ENCODE results near the gene RNASEH2C.
A peak's percentile ranks its signal among the peaks of the same experiment; 100 is the strongest.
"Not testable (repeated sequence)": the region's sequence is repeated elsewhere in the genome, so short reads cannot be mapped to it uniquely, and the experiment has no call there.

The RNASEH2C gene

GRCh38 chr11:65716774-65717405 lies 3.7 kb downstream of the RNASEH2C start:
- no peak for DNase-seq

- no peak for DNase-seq
These were observed 4.3 kb downstream of the RNASEH2C start for GRCh38 chr11:65716302-65716701.

- DNase-seq, result no peak
These were observed 6.2 kb downstream of the RNASEH2C start for GRCh38 chr11:65714433-65714832.

GRCh38 chr11:65713212-65713969 lies 7.2 kb downstream of the RNASEH2C start:
- DNase-seq, result no peak

- no peak for DNase-seq
These were observed 7.9 kb downstream of the RNASEH2C start for GRCh38 chr11:65712633-65713076.

GRCh38 chr11:65711785-65712632 lies 8.6 kb downstream of the RNASEH2C start, which contains the start of gene KAT5:
Gene KAT5 (plus strand): TSS chr11:65712252. CDS start chr11:65712268, 16 bp downstream.
- peak; percentile 98 for DNase-seq

GRCh38 chr11:65710421-65710820 lies 10.2 kb downstream of the RNASEH2C start:
- no peak for DNase-seq

GRCh38 chr11:65709661-65710060 lies 10.9 kb downstream of the RNASEH2C start:
- no peak for DNase-seq

GRCh38 chr11:65708451-65708850 lies 12.1 kb downstream of the RNASEH2C start:
- DNase-seq, result no peak

- not testable (repeated sequence) for DNase-seq
These were observed 13.6 kb downstream of the RNASEH2C start for GRCh38 chr11:65707002-65707401.

GRCh38 chr11:65706303-65706763 lies 14.3 kb downstream of the RNASEH2C start:
- not testable (repeated sequence) for DNase-seq

- no peak for DNase-seq
These were observed 16.8 kb downstream of the RNASEH2C start for GRCh38 chr11:65703846-65704245.

GRCh38 chr11:65701686-65702085 lies 18.9 kb downstream of the RNASEH2C start:
- DNase-seq, result no peak

GRCh38 chr11:65700399-65700798 lies 20.2 kb downstream of the RNASEH2C start:
- DNase-seq, result no peak

GRCh38 chr11:65699306-65699705 lies 21.3 kb downstream of the RNASEH2C start:
- DNase-seq, result no peak

- DNase-seq, result no peak
These were observed 22.4 kb downstream of the RNASEH2C start for GRCh38 chr11:65698205-65698604.

- no peak for DNase-seq
These were observed 23.6 kb downstream of the RNASEH2C start for GRCh38 chr11:65696802-65697552.

- no peak for DNase-seq
These were observed 24.9 kb downstream of the RNASEH2C start for GRCh38 chr11:65695459-65696241.

- DNase-seq, result no peak
These were observed 28.2 kb downstream of the RNASEH2C start for GRCh38 chr11:65692367-65692766.

- DNase-seq, result not testable (repeated sequence)
These were observed 28.8 kb downstream of the RNASEH2C start for GRCh38 chr11:65691847-65692246.

GRCh38 chr11:65685981-65686380 lies 34.6 kb downstream of the RNASEH2C start:
- DNase-seq, result no peak

- not testable (repeated sequence) for DNase-seq
These were observed 37.1 kb downstream of the RNASEH2C start for GRCh38 chr11:65683480-65683879.

Measured in amniotic stem cell (primary cell).